HG02759 (cell line): ENCODE results near the gene ADAD2.

Source experiments
- ATAC-seq: cut with Tn5 transposase; IDR thresholded peaks from one replicate; pipeline ENCODE4 v1.9.1; 2021; ENCODE audit warnings: mild to moderate bottlenecking, moderate library complexity; ENCODE audit not compliant: unreplicated experiment

ADAD2 gene

GRCh38 chr16:84220851-84221250, 29.9 kb downstream of the ADAD2 start:
- no peak for ATAC-seq

DNA sequence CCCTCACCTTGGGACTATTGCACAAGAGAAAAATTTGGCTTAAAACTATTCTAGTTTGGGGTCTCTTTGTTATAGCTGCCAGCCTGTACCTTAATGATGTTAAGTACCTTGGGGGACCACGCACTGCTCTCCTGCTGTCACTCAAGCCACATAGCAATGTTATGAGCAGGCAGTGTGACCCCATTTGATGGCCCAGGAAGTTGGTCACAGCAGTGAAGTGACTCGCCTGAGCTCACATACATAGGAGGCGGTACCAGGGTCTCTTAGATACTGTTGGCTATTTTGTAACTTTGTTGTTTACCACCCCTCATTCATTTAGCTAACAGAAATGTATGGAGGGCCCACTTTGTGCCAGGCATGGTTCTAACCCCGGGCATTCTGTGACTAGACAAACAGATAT, 32.5 kb downstream of the ADAD2 start:
- no peak for ATAC-seq

- no peak for ATAC-seq
Observed at GRCh38 chr16:84224554-84224953, 33.6 kb downstream of the ADAD2 start.

DNA sequence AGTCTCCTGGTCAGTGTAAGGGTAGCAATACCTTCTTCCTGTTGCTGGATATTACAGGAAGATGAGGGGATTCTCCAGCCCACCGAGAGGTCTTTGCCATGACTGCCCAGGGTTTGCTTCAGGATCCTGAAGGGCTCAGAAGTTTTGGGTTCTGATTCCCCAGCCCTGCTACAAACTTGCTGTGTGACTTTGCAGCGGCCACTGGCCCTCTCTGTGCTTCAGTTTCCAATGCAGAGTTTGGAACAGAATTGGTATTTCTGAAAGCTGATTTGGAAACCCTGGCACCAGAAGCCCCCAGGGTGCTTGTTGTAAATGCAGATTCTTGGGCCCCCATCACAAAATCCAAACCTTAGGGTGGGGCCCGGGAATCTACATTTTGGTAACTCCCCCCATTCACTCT, 34.2 kb downstream of the ADAD2 start:
- ATAC-seq = no peak

- ATAC-seq = no peak
Observed at GRCh38 chr16:84225571-84225970, 34.6 kb downstream of the ADAD2 start.

- no peak for ATAC-seq
Observed at GRCh38 chr16:84226026-84226425, 35.1 kb downstream of the ADAD2 start.

- no peak for ATAC-seq
Observed at GRCh38 chr16:84227548-84227947, 36.6 kb downstream of the ADAD2 start.

DNA sequence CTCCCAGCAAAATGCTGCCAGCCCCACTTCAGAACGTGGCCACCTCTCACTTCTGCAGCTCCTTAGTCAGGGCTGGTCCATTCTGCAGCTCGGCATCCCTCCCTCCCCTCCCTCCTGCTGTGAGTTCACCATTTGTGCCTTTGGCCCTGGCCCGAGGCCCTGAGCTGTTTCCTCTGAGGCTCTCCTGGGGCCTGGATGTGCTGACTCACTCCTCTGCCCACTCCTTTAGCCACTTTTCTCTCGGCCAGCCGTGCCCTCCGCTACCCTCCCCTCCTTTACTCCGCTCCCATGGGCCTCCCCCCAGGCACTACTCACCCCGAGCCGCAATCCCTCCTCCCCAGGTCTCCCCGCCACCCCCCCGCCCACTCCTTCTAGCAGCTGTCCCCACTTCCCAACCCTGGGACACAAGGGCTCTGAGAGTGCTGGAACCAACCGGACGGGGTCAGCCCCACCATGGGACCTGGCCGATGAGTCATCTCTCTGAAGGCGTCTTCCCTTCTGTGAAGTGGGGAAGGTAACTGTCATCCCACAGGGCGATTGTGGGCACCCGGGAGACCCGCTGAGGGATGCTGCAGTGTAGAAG, 37.4 kb downstream of the ADAD2 start:
- no peak for ATAC-seq

DNA sequence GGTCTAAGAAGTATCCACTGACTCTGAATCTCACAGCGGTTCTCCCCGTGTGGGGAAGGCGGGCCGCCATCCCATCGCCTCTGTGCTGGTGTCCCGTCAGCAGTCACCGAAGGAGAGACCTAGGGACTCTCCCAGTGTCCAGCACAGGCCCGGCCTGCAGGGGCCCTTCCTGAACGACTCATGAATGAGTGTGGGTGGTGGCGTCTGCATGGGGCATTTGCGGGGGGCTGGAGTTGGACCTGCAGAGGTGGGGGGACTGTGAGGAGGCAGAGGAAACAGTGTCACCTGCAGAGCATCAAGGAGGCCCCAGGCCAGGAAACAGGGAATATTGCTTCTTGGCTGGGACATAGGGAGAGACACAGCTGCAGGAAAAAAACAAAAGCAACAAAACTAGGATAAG, 38.5 kb downstream of the ADAD2 start:
- ATAC-seq = no peak

DNA sequence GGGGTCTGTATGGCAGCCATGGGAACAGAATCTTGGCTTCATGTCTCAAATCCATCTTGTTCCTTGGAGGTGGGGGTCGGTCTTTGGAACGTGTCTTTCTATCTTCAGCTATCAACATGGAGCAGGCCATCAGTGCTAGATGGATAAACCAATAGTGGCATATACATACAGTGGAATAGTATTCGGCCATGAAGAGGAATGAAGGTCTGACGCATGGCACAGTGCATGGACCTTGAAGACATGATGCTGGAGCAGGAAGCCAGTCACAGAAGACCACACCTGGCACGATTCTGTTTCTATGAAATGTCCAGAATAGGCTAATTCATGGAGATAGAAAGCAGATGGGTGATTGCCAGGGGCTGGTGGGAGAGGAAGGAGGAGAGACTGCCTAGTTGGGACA, 41.1 kb downstream of the ADAD2 start:
- ATAC-seq = no peak

DNA sequence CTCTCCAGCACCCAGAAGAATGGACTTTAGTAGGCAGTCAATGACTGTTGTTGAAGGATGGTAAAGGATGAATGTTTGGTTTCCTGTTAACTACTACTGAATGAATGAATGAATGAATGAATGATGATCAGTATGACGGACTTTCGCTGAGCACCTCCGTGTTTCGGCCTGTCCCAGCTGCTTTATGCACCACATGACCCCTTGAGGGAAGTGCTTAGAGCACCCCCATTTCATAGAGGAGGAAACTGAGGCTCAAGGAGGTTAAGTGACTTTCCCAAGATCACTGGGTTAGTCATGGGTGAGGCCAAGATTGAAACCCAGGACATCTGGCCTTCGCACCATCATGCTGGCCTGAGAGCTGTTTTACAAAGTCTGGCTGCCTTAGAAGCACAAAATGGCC, 42.0 kb downstream of the ADAD2 start:
- ATAC-seq = no peak

DNA sequence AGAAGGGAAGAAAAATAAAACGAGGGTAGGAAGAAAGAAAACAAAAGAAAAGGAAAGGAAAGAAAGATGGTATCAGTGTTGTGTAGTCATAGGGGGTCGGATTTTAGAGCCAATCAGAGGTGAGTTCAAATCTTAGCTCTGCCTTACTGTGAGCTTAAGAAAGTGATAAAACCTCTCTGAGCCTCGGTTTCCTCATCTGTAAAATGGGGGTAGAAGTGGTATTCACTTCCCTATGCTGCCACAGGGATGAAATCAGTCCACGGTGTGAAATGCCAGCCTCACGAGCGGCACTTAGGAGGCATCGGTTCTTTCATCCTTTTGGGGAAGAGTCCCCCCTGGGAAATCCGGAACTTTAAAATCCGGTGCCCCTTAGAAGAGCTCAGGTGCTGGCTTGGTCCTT, 42.8 kb downstream of the ADAD2 start:
- ATAC-seq = no peak

- no peak for ATAC-seq
Observed at GRCh38 chr16:84234321-84235241, 43.6 kb downstream of the ADAD2 start.

GRCh38 chr16:84236671-84237070, 45.7 kb downstream of the ADAD2 start:
- no peak for ATAC-seq

DNA sequence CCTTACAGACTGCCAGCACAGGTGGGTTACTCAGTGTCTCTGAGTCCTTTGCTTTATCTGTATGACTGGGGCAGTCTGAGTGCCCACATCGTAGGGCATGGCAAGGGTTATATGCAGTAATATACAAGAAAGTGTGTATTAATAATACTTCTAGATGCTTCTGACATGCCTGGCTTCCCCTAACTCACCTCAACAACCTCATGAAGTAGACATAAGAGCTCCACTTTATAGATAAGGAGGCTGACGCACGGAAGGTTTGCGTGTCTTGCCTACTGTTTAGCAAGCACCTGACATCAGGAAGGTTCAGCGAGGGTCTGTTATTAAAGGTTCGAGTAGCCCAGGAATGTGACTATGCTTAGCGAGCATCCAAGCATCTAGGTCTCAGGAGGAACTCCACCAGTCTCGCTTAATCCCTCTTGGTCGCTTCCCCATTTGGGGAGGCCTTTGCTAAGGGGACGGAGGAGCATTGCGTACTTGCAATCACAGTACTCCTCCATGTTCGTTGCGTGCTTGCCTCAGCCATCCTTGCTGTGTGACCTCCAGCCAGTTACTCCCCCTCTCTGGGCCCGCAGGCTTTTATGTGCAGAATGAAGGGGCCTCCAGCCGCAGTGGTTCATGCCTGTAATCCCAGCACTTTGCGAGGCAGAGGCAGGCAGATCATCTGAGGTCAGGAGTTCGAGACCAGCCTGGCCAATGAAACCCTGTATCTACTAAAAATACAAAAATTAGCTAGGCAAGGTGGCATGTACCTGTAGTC, 47.2 kb downstream of the ADAD2 start:
- no peak for ATAC-seq

GRCh38 chr16:84239141-84239769, 48.3 kb downstream of the ADAD2 start:
- no peak for ATAC-seq

DNA sequence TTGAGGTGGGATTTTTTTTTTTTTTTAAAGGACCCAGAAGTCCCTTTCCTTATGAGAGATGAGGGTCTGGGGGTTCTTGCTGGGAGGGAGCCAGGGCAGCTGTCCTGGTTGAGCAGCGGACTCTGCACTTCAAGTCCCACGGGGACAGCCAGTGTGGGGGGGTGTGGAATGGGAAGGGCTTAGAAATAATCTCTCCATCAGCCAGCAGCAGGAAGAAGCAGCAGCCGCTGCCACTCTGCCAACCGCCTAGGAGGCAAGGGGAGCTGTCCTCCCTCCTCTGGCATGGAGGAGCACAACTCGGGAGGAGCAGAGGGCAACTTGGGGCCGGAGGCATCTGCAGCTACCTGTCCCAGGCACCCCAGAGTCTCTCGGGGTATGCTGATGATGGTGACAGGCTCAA, 49.0 kb downstream of the ADAD2 start, which contains the start of gene KCNG4:
Gene KCNG4, minus strand, starts transcription at position 104 of the 400 bp plus-strand sequence. CDS start 2,527 bp downstream, outside the sequence.
- no peak for ATAC-seq

DNA sequence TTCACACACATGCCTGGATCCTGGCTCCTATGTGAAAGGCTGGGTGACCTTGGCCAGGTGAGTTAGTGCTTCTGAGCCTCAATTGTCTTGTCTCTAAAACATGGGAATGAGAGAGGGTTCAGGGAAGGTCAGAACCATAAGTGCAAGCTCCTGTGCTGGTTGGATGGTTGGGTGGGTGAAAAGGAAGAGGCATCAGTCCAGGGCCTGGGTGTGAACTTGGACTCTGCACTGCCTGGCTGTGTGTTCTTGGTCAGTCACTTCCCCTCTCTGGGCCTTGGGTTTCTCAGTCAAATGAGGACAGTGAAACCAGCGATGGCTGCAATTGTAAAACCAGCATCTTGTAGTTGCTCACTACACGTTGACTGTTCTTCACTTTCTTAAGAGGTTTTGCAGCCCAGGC, 49.5 kb downstream of the ADAD2 start:
- no peak for ATAC-seq

DNA sequence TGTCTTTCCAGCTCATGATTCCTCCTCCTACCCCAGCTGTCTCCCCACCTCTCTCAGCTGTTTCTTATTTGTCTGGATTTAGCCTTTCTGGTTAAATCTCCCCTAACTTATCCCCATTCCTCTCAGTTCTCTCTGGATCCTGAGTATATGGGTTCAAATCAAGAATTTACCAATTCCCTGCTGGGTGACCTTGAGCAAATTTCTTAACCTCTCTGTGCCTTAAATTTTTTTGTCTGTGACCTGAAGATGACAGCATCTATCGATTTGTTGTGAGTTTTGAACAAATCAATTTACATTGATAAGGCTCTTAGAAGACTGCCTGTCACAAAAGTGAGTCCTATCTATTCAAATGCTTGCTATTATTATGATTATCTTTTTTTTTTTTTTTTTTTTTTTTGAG, 50.8 kb downstream of the ADAD2 start:
- ATAC-seq = no peak

GRCh38 chr16:84242839-84243238, 51.9 kb downstream of the ADAD2 start:
- no peak for ATAC-seq

GRCh38 chr16:84243732-84244131, 52.8 kb downstream of the ADAD2 start:
- ATAC-seq = no peak
